Dermis blood vessel endothelial cell (primary cell): ENCODE measurements around the gene PPHLN1. TPM values are rescaled to one million over a fixed set of nuclear protein-coding genes. Genes with fewer than 3 reads are reported as not detected.

ENCODE experiments used
- DNase-seq: peaks from one replicate; pipeline ENCODE4 v3.0.0; 2010
- total RNA-seq: library from RNA; depleted of rRNA; stranded (reverse); fragments of >200 nt; gene quantifications from 2 replicates; pipeline ENCODE4 v1.2.3, GENCODE V29; 2014

The PPHLN1 gene
- total RNA-seq, 1 donor from 2014 or later: 101 TPM

DNA sequence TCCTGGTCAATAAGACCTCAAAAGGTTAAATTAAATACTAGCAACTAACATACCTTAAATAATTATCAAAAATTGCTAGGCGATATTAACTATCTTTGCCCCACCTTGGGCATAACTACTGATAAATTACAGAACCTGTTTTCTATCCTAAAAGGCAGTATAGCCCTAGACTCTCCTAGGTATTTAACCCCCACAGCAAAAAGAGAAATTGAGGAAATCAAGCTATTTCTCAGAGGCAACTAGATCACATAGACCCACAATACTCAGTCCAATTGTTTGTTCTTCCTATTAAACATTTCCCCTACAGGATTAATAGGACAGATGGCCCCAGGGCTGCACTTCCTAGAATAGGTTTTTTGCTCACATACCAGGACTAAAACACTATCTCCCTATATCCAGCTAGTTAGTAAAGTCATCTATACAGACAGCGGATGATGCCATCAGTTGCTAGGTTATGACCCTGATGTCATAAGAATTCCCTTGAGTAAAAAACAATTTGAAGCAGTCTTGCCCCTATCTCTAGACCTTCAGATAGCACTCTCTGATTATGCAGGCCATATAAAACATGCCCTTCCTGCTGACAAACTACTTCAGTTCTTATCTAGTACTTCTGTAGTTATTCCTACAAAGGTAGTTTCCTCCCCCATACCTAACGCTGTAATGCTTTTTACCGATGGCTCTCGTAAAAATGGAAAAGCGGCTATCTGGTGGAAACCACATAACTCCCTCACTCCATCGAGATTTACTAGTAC, 118.4 kb downstream of the PPHLN1 start:
- DNase-seq: no peak

DNA sequence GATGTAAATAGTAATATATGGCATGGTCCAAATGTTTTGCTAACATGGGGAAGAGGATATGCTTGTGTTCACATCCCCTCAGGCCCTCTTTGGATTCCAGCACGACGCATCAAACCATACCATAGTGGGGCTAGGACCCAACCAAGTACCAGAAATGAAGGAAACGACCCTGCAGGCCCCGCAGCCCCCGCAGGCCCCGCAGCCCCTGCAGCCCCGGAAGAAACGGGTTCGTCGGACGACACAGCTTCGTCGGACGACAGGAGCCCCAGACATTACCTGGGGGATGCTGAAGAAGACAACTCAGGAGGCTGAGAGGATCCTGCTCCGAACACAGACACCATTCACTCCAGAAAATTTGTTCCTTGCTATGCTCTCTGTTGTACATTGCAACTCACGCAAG, 119.9 kb downstream of the PPHLN1 start:
- DNase-seq: no peak

GRCh38 chr12:42446761-42447160, 120.8 kb downstream of the PPHLN1 start:
- peak; percentile 48 for DNase-seq

GRCh38 chr12:42447371-42447786, 121.4 kb downstream of the PPHLN1 start:
- peak; percentile 79 for DNase-seq

DNA sequence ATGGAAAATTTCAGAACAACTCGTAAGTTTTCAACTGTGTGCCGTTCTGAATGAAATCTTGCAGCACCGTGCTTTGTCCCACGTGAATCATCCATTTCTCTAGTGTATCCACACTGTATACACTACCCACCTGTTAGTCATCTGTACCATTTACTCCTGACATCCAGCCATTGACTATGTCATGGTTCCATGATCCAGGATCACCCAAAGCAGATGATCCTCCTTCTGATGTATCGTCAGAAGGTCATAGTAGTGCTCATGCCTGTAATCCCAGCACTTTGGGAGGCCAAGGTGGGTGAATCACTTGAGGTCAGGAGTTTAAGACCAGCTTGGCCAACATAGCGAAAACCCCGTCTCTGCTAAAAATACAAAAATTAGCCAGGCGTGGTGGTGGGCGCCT, 122.9 kb downstream of the PPHLN1 start:
- no peak for DNase-seq

DNA sequence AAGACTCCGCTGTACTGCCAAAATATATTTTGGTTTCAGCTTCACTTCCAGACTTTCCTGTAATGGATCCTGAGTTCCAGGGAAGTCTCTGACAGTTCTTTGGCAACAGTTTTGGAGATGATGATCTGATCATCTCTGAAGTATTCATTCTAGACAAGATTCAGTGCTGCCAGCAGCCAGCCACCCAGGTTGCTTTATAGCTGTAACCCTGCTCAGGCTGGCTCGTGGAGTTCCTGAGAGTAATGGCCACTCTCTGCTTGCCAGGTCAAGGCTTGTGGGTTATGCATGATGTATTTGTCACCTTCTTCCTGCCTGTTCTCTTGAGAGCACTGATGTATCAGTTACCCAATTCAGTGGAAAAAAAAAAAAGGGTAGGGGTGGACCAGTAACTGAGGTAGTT, 124.3 kb downstream of the PPHLN1 start:
- no peak for DNase-seq

DNA sequence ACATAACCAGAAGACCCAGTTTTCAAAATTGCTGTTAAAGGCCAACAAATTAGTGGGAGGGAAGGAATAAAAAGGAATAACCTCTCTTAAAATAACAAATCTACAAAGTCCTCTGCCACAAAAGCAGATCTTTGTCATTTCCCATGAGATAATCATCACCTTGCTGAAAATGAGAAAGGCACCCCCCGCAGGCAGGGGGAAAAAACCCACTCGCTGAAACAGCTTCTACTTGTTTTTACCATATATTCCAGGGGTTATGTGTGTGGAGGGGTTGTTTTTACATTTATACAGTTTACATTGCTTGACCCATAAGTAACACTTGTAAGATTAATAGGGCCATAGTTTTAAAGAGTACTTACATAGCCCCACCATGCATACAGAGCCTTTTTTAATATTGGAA, 132.6 kb downstream of the PPHLN1 start:
- no peak for DNase-seq

GRCh38 chr12:42459336-42459847, 133.4 kb downstream of the PPHLN1 start:
- no peak for DNase-seq

GRCh38 chr12:42462486-42462885, 136.5 kb downstream of the PPHLN1 start:
- peak; percentile 56 for DNase-seq

- DNase-seq: no peak
These were observed 137.7 kb downstream of the PPHLN1 start for GRCh38 chr12:42463671-42464070.

DNA sequence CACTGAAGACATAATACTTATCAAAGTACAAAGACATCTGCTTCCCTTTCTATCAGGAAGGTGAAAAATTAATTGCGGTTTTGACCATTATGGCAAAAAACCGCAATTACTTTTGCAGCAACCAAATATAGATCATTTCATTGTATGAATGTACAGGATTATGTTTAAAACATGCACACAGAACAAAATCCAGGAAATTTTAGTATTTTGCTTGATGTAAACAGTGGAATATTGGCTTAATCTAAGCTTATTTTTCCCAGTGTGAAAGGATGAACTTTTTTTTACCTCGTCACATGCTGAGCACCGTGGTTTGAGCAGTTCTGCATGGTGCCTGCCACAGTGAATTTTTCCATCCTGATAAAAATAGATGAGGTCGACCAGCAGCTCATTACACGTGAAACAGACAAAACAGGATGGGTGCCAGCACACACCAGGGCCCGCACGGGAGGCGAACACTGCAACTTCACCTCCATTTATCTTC, 142.4 kb downstream of the PPHLN1 start:
- DNase-seq: peak; percentile 22

GRCh38 chr12:42468921-42469320, 143.0 kb downstream of the PPHLN1 start:
- DNase-seq: peak; percentile 52

- no peak for DNase-seq
These were observed 143.6 kb downstream of the PPHLN1 start for GRCh38 chr12:42469355-42470175.

- no peak for DNase-seq
These were observed 146.4 kb downstream of the PPHLN1 start for GRCh38 chr12:42472376-42472775.

- peak; percentile 18 for DNase-seq
These were observed 147.2 kb downstream of the PPHLN1 start for GRCh38 chr12:42473130-42473529.

- peak; percentile 41 for DNase-seq
These were observed 147.6 kb downstream of the PPHLN1 start for GRCh38 chr12:42473561-42473960.

GRCh38 chr12:42474391-42474790, 148.4 kb downstream of the PPHLN1 start:
- peak; percentile 87 for DNase-seq

DNA sequence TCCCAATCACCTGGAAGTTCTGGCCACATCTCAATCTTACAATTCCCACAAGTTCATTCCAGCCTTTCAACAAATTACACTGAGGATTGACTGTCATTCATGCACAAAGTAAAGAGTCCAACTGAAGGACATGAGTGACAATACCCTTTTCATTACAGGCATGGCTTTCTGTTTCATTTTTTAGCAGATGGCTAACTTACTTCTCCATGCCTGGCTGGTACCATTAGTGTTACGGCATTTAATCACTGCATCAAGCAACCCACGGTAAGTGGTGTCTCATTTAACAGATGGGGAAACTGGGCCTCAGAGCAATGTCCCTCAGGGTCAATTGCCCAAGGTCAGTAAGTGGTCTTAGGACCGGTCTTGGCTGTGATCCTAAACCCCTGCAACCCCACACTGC, 149.1 kb downstream of the PPHLN1 start:
- DNase-seq: no peak

DNA sequence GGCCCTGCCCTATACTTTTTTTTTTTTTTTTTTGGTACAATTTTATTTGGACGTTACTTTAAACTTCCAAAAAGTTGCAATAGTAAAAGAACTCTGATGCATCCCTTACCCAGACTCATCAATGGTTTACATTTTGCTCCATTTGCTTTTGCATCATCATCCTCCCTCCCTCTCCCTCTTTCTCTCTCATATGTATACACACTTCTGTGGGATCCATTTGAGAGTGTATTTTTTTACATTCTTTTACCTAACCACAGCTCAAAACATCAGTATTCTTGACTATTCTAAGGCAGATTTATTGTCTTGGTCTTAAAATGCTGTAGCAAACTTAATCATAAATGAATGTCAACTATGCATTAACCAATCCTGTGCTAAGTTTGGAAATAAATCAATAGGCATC, 152.0 kb downstream of the PPHLN1 start:
- DNase-seq: no peak

DNA sequence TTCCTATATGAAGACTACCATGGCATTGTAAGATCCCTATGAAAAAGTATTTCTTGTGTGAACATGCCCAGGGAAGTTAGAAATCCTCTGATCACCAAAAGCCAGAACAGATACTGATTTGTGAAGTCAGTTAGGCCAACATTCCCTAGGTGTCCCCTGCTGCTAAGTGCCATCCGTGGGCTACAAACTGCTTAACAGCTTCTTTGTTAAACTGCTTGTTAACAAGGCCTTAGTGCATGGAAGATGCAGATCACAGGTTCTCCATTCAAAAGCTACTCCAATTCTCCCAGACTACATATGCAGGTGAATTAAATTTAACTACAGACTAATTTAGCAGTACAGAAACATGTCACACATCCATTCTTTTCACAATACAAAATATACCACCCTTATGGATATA, 155.4 kb downstream of the PPHLN1 start:
- peak; percentile 40 for DNase-seq

- DNase-seq: peak; percentile 95
These were observed 156.2 kb downstream of the PPHLN1 start for GRCh38 chr12:42482041-42482747.

DNA sequence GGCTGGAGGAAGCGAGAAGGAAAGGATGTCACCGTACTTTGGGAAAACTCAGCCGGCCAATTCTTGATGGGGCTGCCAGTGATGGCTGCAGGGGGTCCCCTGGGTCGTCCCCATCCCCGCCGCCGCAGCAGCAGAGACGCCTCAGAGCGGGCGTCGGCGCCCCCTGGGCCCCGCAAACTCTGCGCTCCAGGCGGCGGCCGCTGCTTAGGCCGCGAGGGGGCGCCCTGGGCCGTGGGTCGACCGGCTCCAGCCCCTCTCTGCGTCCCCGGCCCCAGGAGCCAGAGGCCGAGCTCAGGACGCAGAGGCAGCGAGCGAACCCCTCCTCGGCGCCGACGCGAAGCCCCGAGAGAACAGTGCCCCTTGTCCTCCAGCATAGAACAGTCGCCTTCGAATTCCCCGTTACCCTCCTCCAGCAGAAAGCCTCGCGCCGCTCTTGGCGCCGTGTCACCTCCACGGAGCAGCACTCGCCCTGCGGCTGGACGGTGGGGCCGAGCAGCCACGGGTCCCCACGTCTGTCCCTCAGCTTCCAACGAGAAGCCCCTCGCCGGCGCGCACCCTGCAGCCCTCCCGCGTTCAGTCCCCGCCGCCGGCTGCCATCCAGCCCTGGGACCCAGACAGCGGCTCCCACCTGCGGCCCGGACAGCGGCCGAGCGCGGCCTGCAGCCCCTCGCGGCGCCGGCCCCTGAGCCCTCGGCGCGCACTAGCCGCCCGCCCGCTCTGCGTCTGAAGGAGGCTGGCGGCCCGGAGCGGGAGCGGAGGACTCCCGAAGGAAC, 157.0 kb downstream of the PPHLN1 start:
- peak; percentile 90 for DNase-seq
